ENCODE results near the gene REXO1. TPM values are rescaled to one million over a fixed set of nuclear protein-coding genes. Genes with fewer than 3 reads are reported as not detected.

REXO1 gene
- total RNA-seq, 1 experiment from 2014 or later = 56.8 TPM

GRCh38 chr19:1785310-1785709 is 63.0 kb downstream of the REXO1 start:
- H3K14ac ChIP-seq (ENCODE audit: insufficient read depth, low read length) = no peak overlapping the region
- no peak overlapping the region for H3K27ac ChIP-seq (ENCODE audit: insufficient read length, low read depth, low read length)
- H3T11ph ChIP-seq (ENCODE audit: low read length) = no peak overlapping the region
- H4K20me1 ChIP-seq (ENCODE audit: control insufficient read depth, insufficient read depth, insufficient read length) = no peaks in the 10 kb centered on the region
- H3K18ac ChIP-seq (ENCODE audit: insufficient read length, low read depth, low read length) = no peak overlapping the region
- H3K23me2 ChIP-seq (ENCODE audit: insufficient read length, low read depth, low read length, poor library complexity, severe bottlenecking) = no peaks in the 10 kb centered on the region
- Mint-ChIP-seq H3K4me3 (no peak overlapping the region), H3K9me3 (peaks cover 19 to 21% of the 10 kb centered on the region in 2 experiments), H3K27ac (no peak overlapping the region), H3K27me3 (ENCODE audit: low read depth) (peaks cover 56% of the 10 kb centered on the region), H3K36me3 (ENCODE audit: insufficient read depth in 1 of 3, low read depth in 3 of 3) (peaks cover 0 to 4% (median 2%) of the 10 kb centered on the region in 3 experiments; a peak in 3 of 7 replicates), H3K4me1 (peaks cover 0 to 3% of the 10 kb centered on the region in 2 experiments; a peak in 1 of 4 replicates)
- no peaks in the 10 kb centered on the region for H3K79me1 ChIP-seq (ENCODE audit: insufficient read depth, low read depth, low read length, poor library complexity, severe bottlenecking)
- no peak overlapping the region for H2AK5ac ChIP-seq (ENCODE audit: insufficient read length, low read length)
- H3K56ac ChIP-seq (ENCODE audit: insufficient read length, low read depth, low read length) = no peak overlapping the region
- no CpG with 5 or more reads among the region's 19 CpGs for WGBS (ENCODE audit: extremely low coverage, insufficient read length, low lambda C conversion rate)
- H3K23ac ChIP-seq (ENCODE audit: insufficient read length, low read depth, low read length) = no peak overlapping the region
- H3K27me3 ChIP-seq (ENCODE audit: insufficient read depth, low read length) = peaks cover 4% of the 10 kb centered on the region; the same call in 1 of the 2 replicates
- H4K8ac ChIP-seq (replicated peaks; ENCODE audit: insufficient read length, low read depth, low read length) = no peak overlapping the region
- TF ChIP-seq, protein P1, sequence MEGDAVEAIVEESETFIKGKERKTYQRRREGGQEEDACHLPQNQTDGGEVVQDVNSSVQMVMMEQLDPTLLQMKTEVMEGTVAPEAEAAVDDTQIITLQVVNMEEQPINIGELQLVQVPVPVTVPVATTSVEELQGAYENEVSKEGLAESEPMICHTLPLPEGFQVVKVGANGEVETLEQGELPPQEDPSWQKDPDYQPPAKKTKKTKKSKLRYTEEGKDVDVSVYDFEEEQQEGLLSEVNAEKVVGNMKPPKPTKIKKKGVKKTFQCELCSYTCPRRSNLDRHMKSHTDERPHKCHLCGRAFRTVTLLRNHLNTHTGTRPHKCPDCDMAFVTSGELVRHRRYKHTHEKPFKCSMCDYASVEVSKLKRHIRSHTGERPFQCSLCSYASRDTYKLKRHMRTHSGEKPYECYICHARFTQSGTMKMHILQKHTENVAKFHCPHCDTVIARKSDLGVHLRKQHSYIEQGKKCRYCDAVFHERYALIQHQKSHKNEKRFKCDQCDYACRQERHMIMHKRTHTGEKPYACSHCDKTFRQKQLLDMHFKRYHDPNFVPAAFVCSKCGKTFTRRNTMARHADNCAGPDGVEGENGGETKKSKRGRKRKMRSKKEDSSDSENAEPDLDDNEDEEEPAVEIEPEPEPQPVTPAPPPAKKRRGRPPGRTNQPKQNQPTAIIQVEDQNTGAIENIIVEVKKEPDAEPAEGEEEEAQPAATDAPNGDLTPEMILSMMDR (conservative IDR thresholded peaks at IDR 0.05) = no peak
- no peaks in the 10 kb centered on the region for H3K9me3 ChIP-seq (ENCODE audit: control insufficient read depth, low read depth, low read length)
- no peaks in the 10 kb centered on the region for H3K4me1 ChIP-seq (ENCODE audit: insufficient read depth, low read length)
- no peak overlapping the region for H2BK20ac ChIP-seq (ENCODE audit: low read depth, low read length, poor library complexity, severe bottlenecking)
- no peak overlapping the region for H2BK15ac ChIP-seq (ENCODE audit: low read depth, low read length)
- H3K4me2 ChIP-seq (ENCODE audit: insufficient read depth, insufficient read length, low read length) = no peak overlapping the region
- H2BK120ac ChIP-seq (ENCODE audit: low read depth, low read length, poor library complexity, severe bottlenecking) = no peak overlapping the region
- no peak overlapping the region for H2BK12ac ChIP-seq (ENCODE audit: insufficient read length, low read depth, low read length)
- DNase-seq = no peak
- H4K5ac ChIP-seq (ENCODE audit: insufficient read length, low read depth, low read length) = no peak overlapping the region
- no peak overlapping the region for H2AFZ ChIP-seq (ENCODE audit: low read length)
- no peak overlapping the region for H4K91ac ChIP-seq (ENCODE audit: insufficient read length, low read depth, low read length)
- no peaks in the 10 kb centered on the region for H3K79me2 ChIP-seq (ENCODE audit: insufficient read depth, low read length)
- H3K4ac ChIP-seq (ENCODE audit: low read depth, low read length) = no peak overlapping the region
- H2BK5ac ChIP-seq (ENCODE audit: insufficient read length, low read length) = no peak overlapping the region
- no peak overlapping the region for H3K9ac ChIP-seq (ENCODE audit: extremely low read depth, insufficient read length, low read length)
